ENCODE results near the gene ABHD16A.

ABHD16A gene

GRCh38 chr6:31702819-31703716 lies at the start of gene ABHD16A:
Gene ABHD16A (minus strand): TSS chr6:31703324. CDS start chr6:31703281, 43 bp downstream.
- DNase-seq (ENCODE audit: low read depth): peak; percentile 96
- TF ChIP-seq CTCF (IDR thresholded peaks at IDR 0.05; ENCODE audit: low read depth, low read length, missing control alignments): no peak
- peak within 1 kb of the TSS; percentile 90 for H3K4me3 ChIP-seq (ENCODE audit: low read depth, low read length)

- DNase-seq (ENCODE audit: low read depth): no peak
- TF ChIP-seq CTCF (IDR thresholded peaks at IDR 0.05; ENCODE audit: low read depth, low read length, missing control alignments): no peak
- H3K4me3 ChIP-seq (ENCODE audit: low read depth, low read length): no peak overlapping the region
Measured at GRCh38 chr6:31752739-31753319, 49.7 kb upstream of the ABHD16A start.

GRCh38 chr6:31750411-31751022 lies 47.4 kb upstream of the ABHD16A start:
- no peak for TF ChIP-seq CTCF (IDR thresholded peaks at IDR 0.05; ENCODE audit: low read depth, low read length, missing control alignments)
- DNase-seq (ENCODE audit: low read depth): no peak
- H3K4me3 ChIP-seq (ENCODE audit: low read depth, low read length): no peak overlapping the region

GRCh38 chr6:31749301-31750036 lies 46.3 kb upstream of the ABHD16A start:
- DNase-seq (ENCODE audit: low read depth): no peak
- no peak overlapping the region for H3K4me3 ChIP-seq (ENCODE audit: low read depth, low read length)
- TF ChIP-seq CTCF (IDR thresholded peaks at IDR 0.05; ENCODE audit: low read depth, low read length, missing control alignments): no peak

- TF ChIP-seq CTCF (IDR thresholded peaks at IDR 0.05; ENCODE audit: low read depth, low read length, missing control alignments): no peak
- no peak for DNase-seq (ENCODE audit: low read depth)
- no peak overlapping the region for H3K4me3 ChIP-seq (ENCODE audit: low read depth, low read length)
Measured at GRCh38 chr6:31744422-31744821, 41.3 kb upstream of the ABHD16A start.

GRCh38 chr6:31742894-31743293 lies 39.8 kb upstream of the ABHD16A start:
- DNase-seq (ENCODE audit: low read depth): no peak
- no peak for TF ChIP-seq CTCF (IDR thresholded peaks at IDR 0.05; ENCODE audit: low read depth, low read length, missing control alignments)
- no peak overlapping the region for H3K4me3 ChIP-seq (ENCODE audit: low read depth, low read length)

All from GM12864 (cell line).